Measurements from ENCODE around the gene TMEM106A. TPM values are rescaled to one million over a fixed set of nuclear protein-coding genes. Genes with fewer than 3 reads are reported as not detected.

The TMEM106A gene
- total and polyA plus RNA-seq, 2 donors (not counting 1 experiment from before 2014, with no cell fraction given), result 23.7 to 66.0 TPM

- no peak for TF ChIP-seq CTCF (IDR thresholded peaks at IDR 0.05)
- no peak for TF ChIP-seq EZH2 (IDR thresholded peaks at IDR 0.05; ENCODE audit: borderline replicate concordance, insufficient read depth, low read depth, low read length, poor library complexity, severe bottlenecking)
- Histone ChIP-seq H3K9ac (ENCODE audit: low read length) (no peak overlapping the region), H3K9me3 (ENCODE audit: control extremely low read depth in 1 of 3, control insufficient read depth in 2 of 3, insufficient read depth in 1 of 3, low read length in 2 of 3) (no peaks in the 10 kb centered on the region), H3K4me1 (ENCODE audit: control insufficient read depth in 2 of 2, insufficient read depth in 2 of 2, low read length in 2 of 2) (peaks cover 16 to 24% of the 10 kb centered on the region in 2 donors), H3K27ac (ENCODE audit: low read length in 2 of 2) (peak overlapping the region in 1 of 2 donors; percentile 51), H3K27me3 (replicated peaks in 1 of 4; ENCODE audit: control extremely low read depth in 1 of 4, control insufficient read depth in 3 of 4, insufficient read depth in 4 of 4, low read length in 3 of 4) (no peaks in the 10 kb centered on the region), H2AFZ (ENCODE audit: insufficient read depth, low read depth, low read length, poor library complexity, severe bottlenecking) (no peak overlapping the region), H3K4me3 (ENCODE audit: control extremely low read depth in 1 of 5, extremely low read depth in 1 of 5, insufficient read depth in 1 of 5, low read depth in 2 of 5, low read length in 4 of 5) (no peak overlapping the region), H3K4me2 (replicated peaks; ENCODE audit: low read depth, low read length, poor library complexity, severe bottlenecking) (no peak overlapping the region), H3K36me3 (replicated peaks in 1 of 2; ENCODE audit: control extremely low read depth in 1 of 2, control insufficient read depth in 1 of 2, extremely low read depth in 1 of 2, insufficient read depth in 2 of 2, low read length in 1 of 2) (peaks cover 2 to 43% of the 10 kb centered on the region in 2 experiments), H3K79me2 (ENCODE audit: control insufficient read depth, insufficient read depth, low read length) (peaks cover 50% of the 10 kb centered on the region), H4K20me1 (ENCODE audit: control insufficient read depth, insufficient read depth, low read length, poor library complexity, severe bottlenecking) (no peaks in the 10 kb centered on the region)
- CTCF ChIA-PET, result no interaction called here
- no peaks in the 10 kb centered on the region for H3K27me3 Mint-ChIP-seq
- 60% methylated on average over 1 of the region's 4 CpGs for WGBS (ENCODE audit: insufficient coverage)
- intact Hi-C loops (cut with micrococcal nuclease), result loop anchor here (1.0 kb wide), 1 partner anchor 12 kb away; no protein-coding TSS in a partner anchor
- peaks cover 35% of the 10 kb centered on the region for H3K4me1 Mint-ChIP-seq
- no peak overlapping the region for H3K4me3 Mint-ChIP-seq
- no peaks in the 10 kb centered on the region for H3K9me3 Mint-ChIP-seq (ENCODE audit: insufficient read depth)
- POLR2A ChIA-PET, result no interaction called here
- ATAC-seq (ENCODE audit: low read depth) (no peak), DNase-seq (no peak)
- peak overlapping the region; percentile 71 for H3K27ac Mint-ChIP-seq
Observed at GRCh38 chr17:43175213-43176118, 36.2 kb upstream of the TMEM106A start.

- Histone ChIP-seq H3K4me2 (replicated peaks; ENCODE audit: low read depth, low read length, poor library complexity, severe bottlenecking) (no peak overlapping the region), H3K4me3 (ENCODE audit: control extremely low read depth in 1 of 5, extremely low read depth in 1 of 5, insufficient read depth in 1 of 5, low read depth in 2 of 5, low read length in 4 of 5) (no peak overlapping the region), H3K36me3 (replicated peaks in 1 of 2; ENCODE audit: control extremely low read depth in 1 of 2, control insufficient read depth in 1 of 2, extremely low read depth in 1 of 2, insufficient read depth in 2 of 2, low read length in 1 of 2) (peaks cover 2 to 48% of the 10 kb centered on the region in 2 experiments), H3K4me1 (ENCODE audit: control insufficient read depth in 2 of 2, insufficient read depth in 2 of 2, low read length in 2 of 2) (peaks cover 16 to 21% of the 10 kb centered on the region in 2 donors), H3K27me3 (replicated peaks in 1 of 4; ENCODE audit: control extremely low read depth in 1 of 4, control insufficient read depth in 3 of 4, insufficient read depth in 4 of 4, low read length in 3 of 4) (no peaks in the 10 kb centered on the region), H2AFZ (ENCODE audit: insufficient read depth, low read depth, low read length, poor library complexity, severe bottlenecking) (no peak overlapping the region), H3K27ac (ENCODE audit: low read length in 2 of 2) (peak overlapping the region in 1 of 2 donors; percentile 51), H3K9me3 (ENCODE audit: control extremely low read depth in 1 of 3, control insufficient read depth in 2 of 3, insufficient read depth in 1 of 3, low read length in 2 of 3) (no peaks in the 10 kb centered on the region), H4K20me1 (ENCODE audit: control insufficient read depth, insufficient read depth, low read length, poor library complexity, severe bottlenecking) (no peaks in the 10 kb centered on the region), H3K9ac (ENCODE audit: low read length) (no peak overlapping the region), H3K79me2 (ENCODE audit: control insufficient read depth, insufficient read depth, low read length) (peaks cover 50% of the 10 kb centered on the region)
- TF ChIP-seq EZH2 (IDR thresholded peaks at IDR 0.05; ENCODE audit: borderline replicate concordance, insufficient read depth, low read depth, low read length, poor library complexity, severe bottlenecking) (no peak), CTCF (IDR thresholded peaks at IDR 0.05) (no peak)
- Mint-ChIP-seq H3K27me3 (no peaks in the 10 kb centered on the region), H3K9me3 (ENCODE audit: insufficient read depth) (no peaks in the 10 kb centered on the region), H3K4me3 (no peak overlapping the region), H3K4me1 (peaks cover 35% of the 10 kb centered on the region), H3K27ac (no peak overlapping the region)
- ChIA-PET CTCF (no interaction called here), POLR2A (interaction anchor here (1.3 kb wide), 1 partner anchor 140 kb away, joined by 7 read pairs; no protein-coding TSS in a partner anchor)
- DNase-seq, result no peak
- no peak for ATAC-seq (ENCODE audit: low read depth)
- WGBS (ENCODE audit: insufficient coverage), result no CpG with 5 or more reads among the region's 2 CpGs
- intact Hi-C loops (cut with micrococcal nuclease), result no loop called here
Observed at GRCh38 chr17:43176119-43176570, 35.5 kb upstream of the TMEM106A start.

Data from B cell (primary cell).